Measurements from ENCODE around the gene UBQLN4. TPM values are rescaled to one million over a fixed set of nuclear protein-coding genes. Genes with fewer than 3 reads are reported as not detected.

Gene UBQLN4
- polyA plus RNA-seq, 1 of the 3 experiments (the other 2 are of a cell fraction): 37.0 TPM

DNA sequence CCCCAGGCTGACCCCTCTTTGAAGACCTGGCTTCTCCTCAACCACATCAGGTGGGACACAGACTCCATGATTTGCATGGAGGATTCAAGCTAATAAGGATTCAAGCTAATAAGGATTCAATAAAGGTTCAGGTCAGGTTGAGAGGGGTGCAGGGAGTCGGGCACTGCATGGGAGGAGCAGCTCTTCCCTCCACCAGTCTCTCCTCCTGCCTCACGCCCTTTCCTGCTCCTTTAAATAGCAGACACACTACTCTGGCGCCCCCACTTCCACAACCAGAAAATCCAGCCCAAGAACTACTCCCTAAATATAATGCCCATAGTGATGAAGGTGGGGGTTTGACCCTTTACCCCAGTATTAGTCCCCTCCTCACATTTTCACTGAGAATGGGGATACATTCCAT lies 21.6 kb upstream of the UBQLN4 start:
- no peak overlapping the region for H3K4me3 ChIP-seq (ENCODE audit: low read depth in 2 of 2, low read length in 1 of 2)
- H4K20me1 ChIP-seq (ENCODE audit: insufficient read depth): peaks cover 74% of the 10 kb centered on the region
- ChIA-PET CTCF (interaction anchor here (0.8 to 2.0 kb wide), 3 partner anchors 9 to 15 kb away, joined by 3 to 15 read pairs (median 3); no protein-coding TSS in a partner anchor), POLR2A (no interaction called here)
- no peaks in the 10 kb centered on the region for H3K9me3 ChIP-seq
- H3K79me2 ChIP-seq (ENCODE audit: insufficient read depth): peaks cover 61% of the 10 kb centered on the region
- TF ChIP-seq RXRA (IDR thresholded peaks at IDR 0.05; ENCODE audit: borderline replicate concordance, low read depth) (no peak), EP300 (IDR thresholded peaks at IDR 0.05; ENCODE audit: borderline replicate concordance in 1 of 2, low read depth in 1 of 2, low read length in 1 of 2) (no peak), EZH2phosphoT487 (IDR thresholded peaks at IDR 0.05; ENCODE audit: borderline replicate concordance, low read depth) (no peak)
- TF ChIP-seq, protein P1, sequence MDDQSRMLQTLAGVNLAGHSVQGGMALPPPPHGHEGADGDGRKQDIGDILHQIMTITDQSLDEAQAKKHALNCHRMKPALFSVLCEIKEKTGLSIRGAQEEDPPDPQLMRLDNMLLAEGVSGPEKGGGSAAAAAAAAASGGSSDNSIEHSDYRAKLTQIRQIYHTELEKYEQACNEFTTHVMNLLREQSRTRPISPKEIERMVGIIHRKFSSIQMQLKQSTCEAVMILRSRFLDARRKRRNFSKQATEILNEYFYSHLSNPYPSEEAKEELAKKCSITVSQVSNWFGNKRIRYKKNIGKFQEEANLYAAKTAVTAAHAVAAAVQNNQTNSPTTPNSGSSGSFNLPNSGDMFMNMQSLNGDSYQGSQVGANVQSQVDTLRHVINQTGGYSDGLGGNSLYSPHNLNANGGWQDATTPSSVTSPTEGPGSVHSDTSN (IDR thresholded peaks at IDR 0.05): no peak
- TF ChIP-seq, protein P2, sequence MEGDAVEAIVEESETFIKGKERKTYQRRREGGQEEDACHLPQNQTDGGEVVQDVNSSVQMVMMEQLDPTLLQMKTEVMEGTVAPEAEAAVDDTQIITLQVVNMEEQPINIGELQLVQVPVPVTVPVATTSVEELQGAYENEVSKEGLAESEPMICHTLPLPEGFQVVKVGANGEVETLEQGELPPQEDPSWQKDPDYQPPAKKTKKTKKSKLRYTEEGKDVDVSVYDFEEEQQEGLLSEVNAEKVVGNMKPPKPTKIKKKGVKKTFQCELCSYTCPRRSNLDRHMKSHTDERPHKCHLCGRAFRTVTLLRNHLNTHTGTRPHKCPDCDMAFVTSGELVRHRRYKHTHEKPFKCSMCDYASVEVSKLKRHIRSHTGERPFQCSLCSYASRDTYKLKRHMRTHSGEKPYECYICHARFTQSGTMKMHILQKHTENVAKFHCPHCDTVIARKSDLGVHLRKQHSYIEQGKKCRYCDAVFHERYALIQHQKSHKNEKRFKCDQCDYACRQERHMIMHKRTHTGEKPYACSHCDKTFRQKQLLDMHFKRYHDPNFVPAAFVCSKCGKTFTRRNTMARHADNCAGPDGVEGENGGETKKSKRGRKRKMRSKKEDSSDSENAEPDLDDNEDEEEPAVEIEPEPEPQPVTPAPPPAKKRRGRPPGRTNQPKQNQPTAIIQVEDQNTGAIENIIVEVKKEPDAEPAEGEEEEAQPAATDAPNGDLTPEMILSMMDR (IDR thresholded peaks at IDR 0.05): no peak
- H3F3A ChIP-seq (replicated peaks; ENCODE audit: insufficient read depth): peaks cover 25% of the 10 kb centered on the region
- no peak overlapping the region for H3K27ac ChIP-seq (ENCODE audit: low read depth in 2 of 2, low read length in 1 of 2)
- H3K9me2 ChIP-seq: no peaks in the 10 kb centered on the region
- H3K9ac ChIP-seq: no peak overlapping the region
- DNase-seq: no peak
- no peak overlapping the region for H3K4me2 ChIP-seq
- no peaks in the 10 kb centered on the region for H3K27me3 ChIP-seq (ENCODE audit: insufficient read depth)
- no peak overlapping the region for H2AFZ ChIP-seq (ENCODE audit: low read depth)
- WGBS (ENCODE audit: low lambda C conversion rate): 73% methylated on average over 3 of the region's 3 CpGs
- H3K4me1 ChIP-seq (ENCODE audit: control insufficient read depth in 1 of 2, insufficient read depth in 2 of 2, low read depth in 1 of 2, low read length in 1 of 2): peaks cover 0 to 48% of the 10 kb centered on the region in 2 experiments; a peak in 2 of 4 replicates
- H3K36me3 ChIP-seq (replicated peaks in 1 of 2; ENCODE audit: control insufficient read depth in 1 of 2, insufficient read depth in 2 of 2, low read length in 1 of 2): peaks cover 6 to 57% of the 10 kb centered on the region in 2 experiments

DNA sequence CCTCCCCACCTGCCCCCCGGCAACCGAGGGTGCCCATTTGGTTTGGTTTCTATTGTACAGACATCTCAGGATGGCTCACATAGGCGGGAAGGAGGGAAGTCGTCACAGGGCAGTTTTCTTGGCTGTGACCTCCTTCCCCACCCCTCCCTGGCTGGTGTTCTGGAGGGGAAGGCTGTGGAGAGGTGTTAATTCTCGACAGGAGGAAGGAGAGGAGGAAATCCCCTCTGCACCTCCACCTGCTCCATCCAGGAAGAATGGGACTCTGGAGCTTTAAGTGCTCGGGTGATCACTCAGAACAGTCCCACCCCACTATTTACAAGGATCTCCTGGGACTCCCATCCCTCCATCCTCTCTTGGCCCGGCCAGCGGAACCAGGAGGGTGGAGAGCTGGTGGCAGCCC lies 21.1 kb upstream of the UBQLN4 start:
- H3K4me1 ChIP-seq (ENCODE audit: control insufficient read depth in 1 of 2, insufficient read depth in 2 of 2, low read depth in 1 of 2, low read length in 1 of 2): peaks cover 0 to 48% of the 10 kb centered on the region in 2 experiments; a peak in 2 of 4 replicates
- no peak overlapping the region for H3K27ac ChIP-seq (ENCODE audit: low read depth in 2 of 2, low read length in 1 of 2)
- H3K9ac ChIP-seq: no peak overlapping the region
- H3K36me3 ChIP-seq (replicated peaks in 1 of 2; ENCODE audit: control insufficient read depth in 1 of 2, insufficient read depth in 2 of 2, low read length in 1 of 2): peaks cover 6 to 57% of the 10 kb centered on the region in 2 experiments
- no peak overlapping the region for H3K4me2 ChIP-seq
- 64% methylated on average over 5 of the region's 8 CpGs for WGBS (ENCODE audit: low lambda C conversion rate)
- DNase-seq: no peak
- no peak overlapping the region for H2AFZ ChIP-seq (ENCODE audit: low read depth)
- ChIA-PET POLR2A (no interaction called here), CTCF (interaction anchor here (2.0 kb wide), 1 partner anchor 9 kb away, joined by 15 read pairs; no protein-coding TSS in a partner anchor)
- H4K20me1 ChIP-seq (ENCODE audit: insufficient read depth): peaks cover 70% of the 10 kb centered on the region
- H3K79me2 ChIP-seq (ENCODE audit: insufficient read depth): peaks cover 56% of the 10 kb centered on the region
- no peaks in the 10 kb centered on the region for H3K27me3 ChIP-seq (ENCODE audit: insufficient read depth)
- no peak overlapping the region for H3K4me3 ChIP-seq (ENCODE audit: low read depth in 2 of 2, low read length in 1 of 2)
- H3K9me3 ChIP-seq: no peaks in the 10 kb centered on the region
- H3F3A ChIP-seq (replicated peaks; ENCODE audit: insufficient read depth): peaks cover 25% of the 10 kb centered on the region
- H3K9me2 ChIP-seq: no peaks in the 10 kb centered on the region
- TF ChIP-seq, protein P2 (IDR thresholded peaks at IDR 0.05): no peak
- TF ChIP-seq FOSL2 (IDR thresholded peaks at IDR 0.05; ENCODE audit: borderline replicate concordance, low read depth) (no peak), YY1 (IDR thresholded peaks at IDR 0.05; ENCODE audit: low read depth) (no peak), SIN3A (IDR thresholded peaks at IDR 0.05; ENCODE audit: borderline replicate concordance, low read depth, low read length) (no peak), RAD21 (IDR thresholded peaks at IDR 0.05; ENCODE audit: low read length) (no peak)
- TF ChIP-seq, protein P3, sequence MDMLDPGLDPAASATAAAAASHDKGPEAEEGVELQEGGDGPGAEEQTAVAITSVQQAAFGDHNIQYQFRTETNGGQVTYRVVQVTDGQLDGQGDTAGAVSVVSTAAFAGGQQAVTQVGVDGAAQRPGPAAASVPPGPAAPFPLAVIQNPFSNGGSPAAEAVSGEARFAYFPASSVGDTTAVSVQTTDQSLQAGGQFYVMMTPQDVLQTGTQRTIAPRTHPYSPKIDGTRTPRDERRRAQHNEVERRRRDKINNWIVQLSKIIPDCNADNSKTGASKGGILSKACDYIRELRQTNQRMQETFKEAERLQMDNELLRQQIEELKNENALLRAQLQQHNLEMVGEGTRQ (IDR thresholded peaks at IDR 0.05; ENCODE audit: borderline replicate concordance, low read depth, low read length): no peak
- TF ChIP-seq, protein P4, sequence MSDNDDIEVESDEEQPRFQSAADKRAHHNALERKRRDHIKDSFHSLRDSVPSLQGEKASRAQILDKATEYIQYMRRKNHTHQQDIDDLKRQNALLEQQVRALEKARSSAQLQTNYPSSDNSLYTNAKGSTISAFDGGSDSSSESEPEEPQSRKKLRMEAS (IDR thresholded peaks at IDR 0.05; ENCODE audit: low read depth): no peak
- TF ChIP-seq, protein P5, sequence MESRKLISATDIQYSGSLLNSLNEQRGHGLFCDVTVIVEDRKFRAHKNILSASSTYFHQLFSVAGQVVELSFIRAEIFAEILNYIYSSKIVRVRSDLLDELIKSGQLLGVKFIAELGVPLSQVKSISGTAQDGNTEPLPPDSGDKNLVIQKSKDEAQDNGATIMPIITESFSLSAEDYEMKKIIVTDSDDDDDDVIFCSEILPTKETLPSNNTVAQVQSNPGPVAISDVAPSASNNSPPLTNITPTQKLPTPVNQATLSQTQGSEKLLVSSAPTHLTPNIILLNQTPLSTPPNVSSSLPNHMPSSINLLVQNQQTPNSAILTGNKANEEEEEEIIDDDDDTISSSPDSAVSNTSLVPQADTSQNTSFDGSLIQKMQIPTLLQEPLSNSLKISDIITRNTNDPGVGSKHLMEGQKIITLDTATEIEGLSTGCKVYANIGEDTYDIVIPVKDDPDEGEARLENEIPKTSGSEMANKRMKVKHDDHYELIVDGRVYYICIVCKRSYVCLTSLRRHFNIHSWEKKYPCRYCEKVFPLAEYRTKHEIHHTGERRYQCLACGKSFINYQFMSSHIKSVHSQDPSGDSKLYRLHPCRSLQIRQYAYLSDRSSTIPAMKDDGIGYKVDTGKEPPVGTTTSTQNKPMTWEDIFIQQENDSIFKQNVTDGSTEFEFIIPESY (IDR thresholded peaks at IDR 0.05; ENCODE audit: borderline replicate concordance, low read depth): no peak
- TF ChIP-seq, protein P6, sequence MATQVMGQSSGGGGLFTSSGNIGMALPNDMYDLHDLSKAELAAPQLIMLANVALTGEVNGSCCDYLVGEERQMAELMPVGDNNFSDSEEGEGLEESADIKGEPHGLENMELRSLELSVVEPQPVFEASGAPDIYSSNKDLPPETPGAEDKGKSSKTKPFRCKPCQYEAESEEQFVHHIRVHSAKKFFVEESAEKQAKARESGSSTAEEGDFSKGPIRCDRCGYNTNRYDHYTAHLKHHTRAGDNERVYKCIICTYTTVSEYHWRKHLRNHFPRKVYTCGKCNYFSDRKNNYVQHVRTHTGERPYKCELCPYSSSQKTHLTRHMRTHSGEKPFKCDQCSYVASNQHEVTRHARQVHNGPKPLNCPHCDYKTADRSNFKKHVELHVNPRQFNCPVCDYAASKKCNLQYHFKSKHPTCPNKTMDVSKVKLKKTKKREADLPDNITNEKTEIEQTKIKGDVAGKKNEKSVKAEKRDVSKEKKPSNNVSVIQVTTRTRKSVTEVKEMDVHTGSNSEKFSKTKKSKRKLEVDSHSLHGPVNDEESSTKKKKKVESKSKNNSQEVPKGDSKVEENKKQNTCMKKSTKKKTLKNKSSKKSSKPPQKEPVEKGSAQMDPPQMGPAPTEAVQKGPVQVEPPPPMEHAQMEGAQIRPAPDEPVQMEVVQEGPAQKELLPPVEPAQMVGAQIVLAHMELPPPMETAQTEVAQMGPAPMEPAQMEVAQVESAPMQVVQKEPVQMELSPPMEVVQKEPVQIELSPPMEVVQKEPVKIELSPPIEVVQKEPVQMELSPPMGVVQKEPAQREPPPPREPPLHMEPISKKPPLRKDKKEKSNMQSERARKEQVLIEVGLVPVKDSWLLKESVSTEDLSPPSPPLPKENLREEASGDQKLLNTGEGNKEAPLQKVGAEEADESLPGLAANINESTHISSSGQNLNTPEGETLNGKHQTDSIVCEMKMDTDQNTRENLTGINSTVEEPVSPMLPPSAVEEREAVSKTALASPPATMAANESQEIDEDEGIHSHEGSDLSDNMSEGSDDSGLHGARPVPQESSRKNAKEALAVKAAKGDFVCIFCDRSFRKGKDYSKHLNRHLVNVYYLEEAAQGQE (IDR thresholded peaks at IDR 0.05; ENCODE audit: low read depth, low read length): no peak
